B cell (primary cell): ENCODE results near the gene NUP62. TPM values are rescaled to one million over a fixed set of nuclear protein-coding genes. Genes with fewer than 3 reads are reported as not detected.

ENCODE experiments used
- ATAC-seq: fragments of 200-7000 bp; cut with Tn5 transposase; one replicate; pipeline ENCODE4 v1.10.0; 2021; ENCODE audit warnings: low read depth, mild to moderate bottlenecking, moderate number of reproducible peaks, moderate library complexity
- CTCF ChIA-PET: fragments of 350-600 bp; sonication (Branson Sonifier 250); formaldehyde crosslinking; loops from one replicate; lab custom pipeline; 2021; ENCODE audit warnings: antibody characterized with exemption, inconsistent platforms; lab: Charles Lee
- POLR2A ChIA-PET: fragments of 350-600 bp; sonication (Branson Sonifier 250); formaldehyde crosslinking; loops from one replicate; lab custom pipeline; 2021; ENCODE audit warnings: antibody characterized with exemption; lab: Charles Lee
- DNase-seq: peaks from one replicate; pipeline ENCODE4 v3.0.0; 2013
- H2AFZ ChIP-seq: 2 replicates; pipeline ENCODE4 v1.6.1; 2012; ENCODE audit warnings: mild to moderate bottlenecking, low read depth, low read length; ENCODE audit not compliant: insufficient read depth, poor library complexity, severe bottlenecking
- H3K27ac ChIP-seq, 2 donors: 1 replicate in 1 of 2; 2 replicates in 1 of 2; pipeline ENCODE4 v1.5.1; 2012 to 2013; ENCODE audit warnings: low read length in 2 of 2, mild to moderate bottlenecking in 2 of 2, moderate library complexity in 1 of 2
- H3K27me3 ChIP-seq, 4 experiments: fragments of 200-600 bp in 1 of 4; sonication (generic) in 1 of 4; replicated peaks in 1 of 4; 1 replicate in 2 of 4; 2 replicates in 2 of 4; pipeline versions ENCODE4 v1.6.1 to v1.7.0; 2013 to 2016; ENCODE audit warnings: low read length in 3 of 4, mild to moderate bottlenecking in 2 of 4, mixed read lengths in 1 of 4, moderate library complexity in 1 of 4; ENCODE audit not compliant: insufficient read depth in 4 of 4, control insufficient read depth in 3 of 4; ENCODE audit errors: control extremely low read depth in 1 of 4
- H3K36me3 ChIP-seq, 2 experiments: replicated peaks in 1 of 2; 1 replicate in 1 of 2; 2 replicates in 1 of 2; pipeline versions ENCODE4 v1.6.1 to v1.7.1; 2013; ENCODE audit warnings: low read length in 1 of 2; ENCODE audit not compliant: insufficient read depth in 2 of 2, control insufficient read depth in 1 of 2; ENCODE audit errors: control extremely low read depth in 1 of 2, extremely low read depth in 1 of 2
- H3K4me1 ChIP-seq, 2 donors: fragments of 200-600 bp in 1 of 2; sonication (generic) in 1 of 2; 1 replicate in 1 of 2; 2 replicates in 1 of 2; pipeline versions ENCODE4 v1.5.1 to v1.6.1; 2013 to 2017; ENCODE audit warnings: low read length in 2 of 2; ENCODE audit not compliant: control insufficient read depth in 2 of 2, insufficient read depth in 2 of 2
- H3K4me2 ChIP-seq: replicated peaks from 2 replicates; pipeline ENCODE3; 2012; ENCODE audit warnings: mild to moderate bottlenecking, low read depth, low read length; ENCODE audit not compliant: poor library complexity, severe bottlenecking
- H3K4me3 ChIP-seq, 5 experiments: fragments of 200-600 bp in 1 of 5; sonication (generic) in 1 of 5; 1 replicate in 3 of 5; 2 replicates in 2 of 5; pipeline versions ENCODE4 v1.5.1 to v1.7.0; 2011 to 2016; ENCODE audit warnings: low read length in 4 of 5, mild to moderate bottlenecking in 4 of 5, low read depth in 2 of 5, control low read depth in 1 of 5, moderate library complexity in 1 of 5; ENCODE audit not compliant: insufficient read depth in 1 of 5; ENCODE audit errors: control extremely low read depth in 1 of 5, extremely low read depth in 1 of 5
- H3K79me2 ChIP-seq: fragments of 200-600 bp; sonication (generic); one replicate; pipeline ENCODE4 v1.6.0; 2016; ENCODE audit warnings: low read length; ENCODE audit not compliant: control insufficient read depth, insufficient read depth
- H3K9ac ChIP-seq: fragments of 200-600 bp; sonication (generic); 2 replicates; pipeline ENCODE4 v1.6.1; 2017; ENCODE audit warnings: mild to moderate bottlenecking, low read length, moderate library complexity
- H3K9me3 ChIP-seq, 3 donors: one replicate each; pipeline versions ENCODE4 v1.6.1 to v1.7.1; 2013; ENCODE audit warnings: low read length in 2 of 3; ENCODE audit not compliant: control insufficient read depth in 2 of 3, insufficient read depth in 1 of 3; ENCODE audit errors: control extremely low read depth in 1 of 3
- H4K20me1 ChIP-seq: 2 replicates; pipeline ENCODE4 v1.6.0; 2012; ENCODE audit warnings: mild to moderate bottlenecking, low read length; ENCODE audit not compliant: insufficient read depth, control insufficient read depth, poor library complexity, severe bottlenecking
- H3K27ac Mint-ChIP-seq: one replicate; pipeline ENCODE4 v1.8.0; 2021; ENCODE audit warnings: mixed read lengths
- H3K27me3 Mint-ChIP-seq: one replicate; pipeline ENCODE4 v1.8.0; 2021; ENCODE audit warnings: mixed read lengths
- H3K4me1 Mint-ChIP-seq: one replicate; pipeline ENCODE4 v1.8.0; 2021; ENCODE audit warnings: mixed read lengths
- H3K4me3 Mint-ChIP-seq: one replicate; pipeline ENCODE4 v1.8.0; 2021; ENCODE audit warnings: mixed read lengths
- H3K9me3 Mint-ChIP-seq: one replicate; pipeline ENCODE4 v1.8.0; 2022; ENCODE audit warnings: mixed read lengths; ENCODE audit not compliant: insufficient read depth
- EZH2 ChIP-seq: IDR thresholded peaks from 2 replicates; pipeline ENCODE4 v1.6.1; 2012; ENCODE audit warnings: borderline replicate concordance, low read depth, mild to moderate bottlenecking, moderate library complexity, low read length; ENCODE audit not compliant: insufficient read depth, poor library complexity, severe bottlenecking
- WGBS: methylation state at CpG from one replicate; pipeline ENCODE4 v1.1.5; 2013; ENCODE audit warnings: missing lambda C conversion rate; ENCODE audit not compliant: insufficient coverage; 5-methylcytosine and 5-hydroxymethylcytosine counted together
- intact Hi-C: fragments of 100-400 bp; cut with micrococcal nuclease; formaldehyde crosslinking; loops from one replicate; pipeline ENCODE4 v1.10.0; 2022
- polyA plus RNA-seq: library from polyadenylated mRNA; depleted of rRNA; stranded (reverse); fragments of >200 nt; gene quantifications from 2 replicates; pipeline ENCODE4 v1.2.3, GENCODE V29; 2012
- total RNA-seq, 2 donors: library from RNA; stranded (reverse); fragments of 120-200 nt in 1 of 2; gene quantifications; 1 replicate in 1 of 2; 2 replicates in 1 of 2; pipeline versions ENCODE4 v1.2.3 to v1.2.4, GENCODE V29; 2013 to 2022
- TF ChIP-seq, protein P1 (sequence below): fragments of 200-600 bp; IDR thresholded peaks from one replicate; pipeline ENCODE4 v1.8.0; 2022; ENCODE audit warnings: antibody characterized with exemption, mild to moderate bottlenecking

The NUP62 gene
- total and polyA plus RNA-seq, 2 donors (not counting 1 experiment from before 2014, with no cell fraction given): 25.2 to 75.7 TPM

- no peak overlapping the region for H3K27ac Mint-ChIP-seq
- H2AFZ ChIP-seq: peak overlapping the region; percentile 83
- H3K4me2 ChIP-seq: peak overlapping the region; percentile 93
- no peaks in the 10 kb centered on the region for H3K9me3 ChIP-seq
- peaks cover 12 to 20% of the 10 kb centered on the region in 2 donors for H3K4me1 ChIP-seq
- peaks cover 36% of the 10 kb centered on the region for H3K79me2 ChIP-seq
- ATAC-seq (no peak), DNase-seq (peak; percentile 60)
- peak overlapping the region; percentile 99 for H3K9ac ChIP-seq
- H3K36me3 ChIP-seq: peaks cover 0 to 23% of the 10 kb centered on the region in 2 experiments
- CTCF ChIA-PET: interaction anchor here (0.6 to 1.5 kb wide), 3 partner anchors 26 to 108 kb away, joined by 3 to 4 read pairs (median 3); no protein-coding TSS in a partner anchor
- POLR2A ChIA-PET: interaction anchor here (0.6 to 2.6 kb wide), 16 partner anchors 9 to 1257 kb away, joined by 3 to 30 read pairs (median 6); partner anchors contain the start of genes AP2A1, ATF5, FUZ and NUP62
- H3K27me3 Mint-ChIP-seq: no peaks in the 10 kb centered on the region
- under 1% methylated on average over 26 of the region's 28 CpGs for WGBS
- H4K20me1 ChIP-seq: peaks cover 29% of the 10 kb centered on the region
- peak overlapping the region; percentile 80 to 96 (median 95) for H3K4me3 ChIP-seq
- H3K4me1 Mint-ChIP-seq: peaks cover 25% of the 10 kb centered on the region
- intact Hi-C loops: loop anchor here (1.0 to 2.0 kb wide), 5 partner anchors 25 to 1003 kb away; partner anchors contain the start of genes PPP1R15A, PRR12, PTOV1 and SNRNP70
- peak overlapping the region; percentile 94 to 98 for H3K27ac ChIP-seq
- no peak overlapping the region for H3K4me3 Mint-ChIP-seq
- no peaks in the 10 kb centered on the region for H3K27me3 ChIP-seq
- TF ChIP-seq, protein P1, sequence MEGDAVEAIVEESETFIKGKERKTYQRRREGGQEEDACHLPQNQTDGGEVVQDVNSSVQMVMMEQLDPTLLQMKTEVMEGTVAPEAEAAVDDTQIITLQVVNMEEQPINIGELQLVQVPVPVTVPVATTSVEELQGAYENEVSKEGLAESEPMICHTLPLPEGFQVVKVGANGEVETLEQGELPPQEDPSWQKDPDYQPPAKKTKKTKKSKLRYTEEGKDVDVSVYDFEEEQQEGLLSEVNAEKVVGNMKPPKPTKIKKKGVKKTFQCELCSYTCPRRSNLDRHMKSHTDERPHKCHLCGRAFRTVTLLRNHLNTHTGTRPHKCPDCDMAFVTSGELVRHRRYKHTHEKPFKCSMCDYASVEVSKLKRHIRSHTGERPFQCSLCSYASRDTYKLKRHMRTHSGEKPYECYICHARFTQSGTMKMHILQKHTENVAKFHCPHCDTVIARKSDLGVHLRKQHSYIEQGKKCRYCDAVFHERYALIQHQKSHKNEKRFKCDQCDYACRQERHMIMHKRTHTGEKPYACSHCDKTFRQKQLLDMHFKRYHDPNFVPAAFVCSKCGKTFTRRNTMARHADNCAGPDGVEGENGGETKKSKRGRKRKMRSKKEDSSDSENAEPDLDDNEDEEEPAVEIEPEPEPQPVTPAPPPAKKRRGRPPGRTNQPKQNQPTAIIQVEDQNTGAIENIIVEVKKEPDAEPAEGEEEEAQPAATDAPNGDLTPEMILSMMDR: no peak
- TF ChIP-seq EZH2: no peak
- no peaks in the 10 kb centered on the region for H3K9me3 Mint-ChIP-seq
Observed at GRCh38 chr19:49875857-49876421, 53.4 kb downstream of the NUP62 start.

DNA sequence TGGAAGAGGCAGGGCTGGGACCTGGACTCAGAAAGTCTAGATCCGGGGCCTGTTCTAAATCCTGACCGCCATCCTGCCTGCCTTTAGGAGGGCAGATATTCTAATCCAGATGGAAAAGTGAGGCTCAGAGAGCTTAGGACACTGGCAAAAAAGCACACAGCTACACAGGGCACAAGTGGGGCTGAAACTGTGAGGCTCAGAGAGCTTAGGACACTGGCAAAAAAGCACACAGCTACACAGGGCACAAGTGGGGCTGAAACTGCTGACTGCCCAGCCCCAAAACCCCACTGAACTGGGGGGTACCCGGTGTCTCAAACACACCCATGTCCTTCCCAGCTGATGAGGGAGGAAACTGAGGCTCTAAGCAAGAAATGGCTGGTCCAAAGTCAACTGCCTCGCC lies 54.1 kb downstream of the NUP62 start:
- no peak overlapping the region for H3K27ac ChIP-seq

More for the DNA sequence above, 54.1 kb downstream of the NUP62 start:
- Histone ChIP-seq H3K27me3 (no peaks in the 10 kb centered on the region), H3K4me2 (peak overlapping the region; percentile 93), H3K9ac (no peak overlapping the region), H3K79me2 (peaks cover 36% of the 10 kb centered on the region), H3K4me3 (no peak overlapping the region), H2AFZ (no peak overlapping the region), H3K4me1 (peaks cover 19 to 28% of the 10 kb centered on the region in 2 donors), H4K20me1 (peaks cover 22% of the 10 kb centered on the region), H3K36me3 (peaks cover 0 to 16% of the 10 kb centered on the region in 2 experiments), H3K9me3 (no peaks in the 10 kb centered on the region)
- no peaks in the 10 kb centered on the region for H3K9me3 Mint-ChIP-seq
- ChIA-PET CTCF (no interaction called here), POLR2A (interaction anchor here (0.6 to 2.6 kb wide), 5 partner anchors 10 to 235 kb away, joined by 3 to 23 read pairs (median 4); partner anchors contain the start of genes PRMT1, PTOV1 and RRAS)
- 90% methylated on average over 3 of the region's 4 CpGs for WGBS
- H3K4me1 Mint-ChIP-seq: peaks cover 29% of the 10 kb centered on the region
- ATAC-seq (no peak), DNase-seq (no peak)
- intact Hi-C loops: no loop called here
- TF ChIP-seq EZH2: no peak
- TF ChIP-seq, protein P1: no peak
- no peaks in the 10 kb centered on the region for H3K27me3 Mint-ChIP-seq
- no peak overlapping the region for H3K4me3 Mint-ChIP-seq
- H3K27ac Mint-ChIP-seq: no peak overlapping the region
